K562 (cell line): ENCODE results near the gene IL20.

ENCODE experiments used
- TF ChIP-seq, protein P1 (sequence below): IDR thresholded peaks from 2 replicates; pipeline ENCODE4 v1.6.1; 2011; ENCODE audit warnings: borderline replicate concordance, low read depth, mild to moderate bottlenecking, moderate library complexity, low read length; ENCODE audit not compliant: insufficient read depth, poor library complexity, severe bottlenecking
- TF ChIP-seq, protein P2 (sequence below), 3 experiments: IDR thresholded peaks in 2 of 3; conservative IDR thresholded peaks in 1 of 3; 2 replicates each; pipeline ENCODE4 v1.5.1; 2011 to 2012; ENCODE audit warnings: low read length in 3 of 3, mild to moderate bottlenecking in 3 of 3, control low read depth in 2 of 3, improper control_type of control experiment in 1 of 3, inconsistent platforms in 1 of 3, low read depth in 1 of 3, mixed read lengths in 1 of 3, moderate library complexity in 1 of 3; ENCODE audit not compliant: insufficient read depth in 2 of 3

DNA sequence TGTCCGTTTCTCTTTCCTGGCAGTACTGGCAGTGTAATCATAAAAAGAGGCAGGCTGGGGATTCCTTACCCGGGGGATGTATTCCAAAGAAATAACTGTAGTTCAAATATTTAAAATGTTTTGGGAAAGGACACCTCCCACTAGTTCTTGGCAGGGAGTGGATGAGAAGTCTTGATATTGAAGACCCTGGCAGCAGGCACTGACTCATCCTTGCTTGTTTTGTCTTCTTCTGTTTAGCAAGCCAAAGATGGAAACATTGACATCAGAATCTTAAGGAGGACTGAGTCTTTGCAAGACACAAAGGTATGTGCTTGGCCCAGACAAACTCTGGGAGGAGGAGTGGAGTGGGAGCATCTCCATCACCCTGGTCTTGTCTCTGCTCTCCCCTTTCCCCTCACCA is 639 bp downstream of the IL20 start:
- TF ChIP-seq, protein P1, sequence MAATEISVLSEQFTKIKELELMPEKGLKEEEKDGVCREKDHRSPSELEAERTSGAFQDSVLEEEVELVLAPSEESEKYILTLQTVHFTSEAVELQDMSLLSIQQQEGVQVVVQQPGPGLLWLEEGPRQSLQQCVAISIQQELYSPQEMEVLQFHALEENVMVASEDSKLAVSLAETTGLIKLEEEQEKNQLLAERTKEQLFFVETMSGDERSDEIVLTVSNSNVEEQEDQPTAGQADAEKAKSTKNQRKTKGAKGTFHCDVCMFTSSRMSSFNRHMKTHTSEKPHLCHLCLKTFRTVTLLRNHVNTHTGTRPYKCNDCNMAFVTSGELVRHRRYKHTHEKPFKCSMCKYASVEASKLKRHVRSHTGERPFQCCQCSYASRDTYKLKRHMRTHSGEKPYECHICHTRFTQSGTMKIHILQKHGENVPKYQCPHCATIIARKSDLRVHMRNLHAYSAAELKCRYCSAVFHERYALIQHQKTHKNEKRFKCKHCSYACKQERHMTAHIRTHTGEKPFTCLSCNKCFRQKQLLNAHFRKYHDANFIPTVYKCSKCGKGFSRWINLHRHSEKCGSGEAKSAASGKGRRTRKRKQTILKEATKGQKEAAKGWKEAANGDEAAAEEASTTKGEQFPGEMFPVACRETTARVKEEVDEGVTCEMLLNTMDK: no peak
- TF ChIP-seq, protein P2, sequence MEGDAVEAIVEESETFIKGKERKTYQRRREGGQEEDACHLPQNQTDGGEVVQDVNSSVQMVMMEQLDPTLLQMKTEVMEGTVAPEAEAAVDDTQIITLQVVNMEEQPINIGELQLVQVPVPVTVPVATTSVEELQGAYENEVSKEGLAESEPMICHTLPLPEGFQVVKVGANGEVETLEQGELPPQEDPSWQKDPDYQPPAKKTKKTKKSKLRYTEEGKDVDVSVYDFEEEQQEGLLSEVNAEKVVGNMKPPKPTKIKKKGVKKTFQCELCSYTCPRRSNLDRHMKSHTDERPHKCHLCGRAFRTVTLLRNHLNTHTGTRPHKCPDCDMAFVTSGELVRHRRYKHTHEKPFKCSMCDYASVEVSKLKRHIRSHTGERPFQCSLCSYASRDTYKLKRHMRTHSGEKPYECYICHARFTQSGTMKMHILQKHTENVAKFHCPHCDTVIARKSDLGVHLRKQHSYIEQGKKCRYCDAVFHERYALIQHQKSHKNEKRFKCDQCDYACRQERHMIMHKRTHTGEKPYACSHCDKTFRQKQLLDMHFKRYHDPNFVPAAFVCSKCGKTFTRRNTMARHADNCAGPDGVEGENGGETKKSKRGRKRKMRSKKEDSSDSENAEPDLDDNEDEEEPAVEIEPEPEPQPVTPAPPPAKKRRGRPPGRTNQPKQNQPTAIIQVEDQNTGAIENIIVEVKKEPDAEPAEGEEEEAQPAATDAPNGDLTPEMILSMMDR (IDR thresholded peaks at IDR 0.05 in 2 of 3, conservative IDR thresholded peaks at IDR 0.05 in 1 of 3; ENCODE audit: insufficient read depth in 2 of 3, low read depth in 1 of 3, low read length in 3 of 3): no peak
